ENCODE results near the gene ZNF100.
"Not testable (repeated sequence)": the region's sequence is repeated elsewhere in the genome, so short reads cannot be mapped to it uniquely, and the experiment has no call there.

The ZNF100 gene

GRCh38 chr19:21767065-21767800 lies at the start of gene ZNF100:
TSS of gene ZNF100 (minus strand) at chr19:21767579. CDS start at chr19:21767429, 150 bp downstream.
- peak; percentile 70 for DNase-seq (ENCODE audit: low read depth)

- no peak for DNase-seq (ENCODE audit: low read depth)
Observed at GRCh38 chr19:21812448-21812847, 45.1 kb upstream of the ZNF100 start.

DNA sequence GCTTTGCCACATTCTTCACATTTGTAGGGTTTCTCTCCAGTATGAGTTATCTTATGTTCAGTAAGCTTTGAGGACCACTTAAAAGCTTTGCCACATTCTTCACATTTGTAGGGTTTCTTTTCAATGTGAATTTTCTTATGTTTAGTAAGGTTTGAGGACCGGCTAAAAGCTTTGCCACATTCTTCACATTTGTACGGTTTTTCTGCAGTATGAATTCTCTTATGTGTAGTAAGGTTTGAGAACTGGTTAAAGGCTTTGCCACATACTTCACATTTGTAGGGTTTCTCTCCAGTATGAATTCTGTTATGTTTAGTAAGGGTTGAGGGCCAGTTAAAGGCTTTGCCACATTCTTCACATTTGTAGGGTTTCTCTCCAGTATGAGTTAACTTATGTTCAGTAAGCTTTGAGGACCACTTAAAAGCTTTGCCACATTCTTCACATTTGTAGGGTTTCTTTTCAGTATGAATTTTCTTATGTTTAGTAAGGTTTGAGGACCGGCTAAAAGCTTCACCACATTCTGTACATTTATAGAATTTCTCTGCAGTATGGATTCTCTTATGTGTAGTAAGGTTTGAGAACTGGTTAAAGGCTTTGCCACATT lies 41.1 kb upstream of the ZNF100 start:
- not testable (repeated sequence) for DNase-seq (ENCODE audit: low read depth)

DNA sequence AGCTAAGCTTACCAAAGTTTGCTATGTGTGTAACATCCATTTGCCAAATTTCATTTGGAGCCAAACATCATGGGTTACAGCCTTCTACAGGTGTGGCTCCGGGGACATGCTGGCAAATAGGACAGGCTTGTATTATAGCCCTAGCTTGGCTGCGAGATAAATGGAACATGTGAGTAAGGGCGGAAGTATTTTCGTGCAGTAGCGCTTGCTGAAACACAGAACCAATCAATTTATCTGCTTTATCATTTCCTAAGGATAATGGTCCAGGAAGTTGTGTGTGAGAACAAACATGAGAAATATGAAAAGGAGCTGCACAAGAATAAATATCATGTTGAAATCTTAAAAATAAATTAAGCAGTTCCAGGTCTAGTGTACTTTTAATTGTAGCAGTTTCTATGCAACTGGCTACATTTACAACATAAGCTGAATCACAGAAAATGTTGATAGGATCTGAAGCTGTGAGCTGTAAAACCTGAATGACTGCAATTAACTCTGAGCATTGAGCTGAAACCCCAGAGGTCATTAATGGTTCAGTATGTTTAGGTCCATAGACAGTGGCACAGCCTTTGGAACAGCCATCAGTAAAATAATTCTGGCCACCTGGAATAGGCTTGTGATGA lies 22.2 kb upstream of the ZNF100 start:
- DNase-seq (ENCODE audit: low read depth): no peak

GRCh38 chr19:21786936-21787335 lies 19.6 kb upstream of the ZNF100 start:
- DNase-seq (ENCODE audit: low read depth): no peak

GRCh38 chr19:21775792-21776191 lies 8.4 kb upstream of the ZNF100 start:
- DNase-seq (ENCODE audit: low read depth): not testable (repeated sequence)

DNA sequence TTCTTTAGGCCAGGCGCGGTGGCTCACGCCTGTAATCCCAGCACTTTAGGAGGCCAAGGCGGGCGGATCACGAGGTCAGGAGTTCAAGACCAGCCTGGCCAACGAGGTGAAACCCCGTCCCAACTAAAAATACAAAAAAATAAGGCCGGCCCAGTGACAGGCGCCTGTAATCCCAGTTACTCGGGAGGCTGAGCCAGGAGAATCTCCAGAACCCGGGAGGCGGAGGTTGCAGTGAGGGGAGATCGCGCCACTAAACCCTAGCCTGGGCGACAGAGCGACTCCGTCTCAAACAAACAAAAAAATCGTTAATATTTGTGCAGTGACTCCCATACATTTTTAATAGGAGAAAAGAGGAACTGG lies 694 bp downstream of the ZNF100 start:
- DNase-seq (ENCODE audit: low read depth): not testable (repeated sequence)

GRCh38 chr19:21765151-21765550 lies 2.2 kb downstream of the ZNF100 start:
- no peak for DNase-seq (ENCODE audit: low read depth)

DNA sequence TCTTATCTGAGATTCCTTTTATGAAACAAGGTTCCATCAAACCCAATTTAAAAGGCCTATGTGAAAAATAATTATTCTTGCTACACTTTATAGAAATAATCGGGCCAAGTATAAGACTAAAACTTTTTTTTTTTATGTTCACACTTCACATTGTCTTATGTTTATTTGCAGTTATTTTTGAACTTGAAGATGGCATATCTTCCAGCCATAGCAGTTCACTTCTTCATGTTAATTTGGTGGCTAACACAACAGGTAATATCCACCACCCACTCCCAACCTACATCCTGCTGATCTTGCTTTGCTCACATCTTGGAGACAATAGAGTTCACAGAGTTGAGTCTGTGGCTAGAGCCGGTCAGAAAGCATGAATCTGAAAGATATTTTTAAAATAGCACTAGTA lies 5.8 kb downstream of the ZNF100 start:
- DNase-seq (ENCODE audit: low read depth): not testable (repeated sequence)

- DNase-seq (ENCODE audit: low read depth): no peak
Observed at GRCh38 chr19:21758296-21758695, 9.1 kb downstream of the ZNF100 start.

DNA sequence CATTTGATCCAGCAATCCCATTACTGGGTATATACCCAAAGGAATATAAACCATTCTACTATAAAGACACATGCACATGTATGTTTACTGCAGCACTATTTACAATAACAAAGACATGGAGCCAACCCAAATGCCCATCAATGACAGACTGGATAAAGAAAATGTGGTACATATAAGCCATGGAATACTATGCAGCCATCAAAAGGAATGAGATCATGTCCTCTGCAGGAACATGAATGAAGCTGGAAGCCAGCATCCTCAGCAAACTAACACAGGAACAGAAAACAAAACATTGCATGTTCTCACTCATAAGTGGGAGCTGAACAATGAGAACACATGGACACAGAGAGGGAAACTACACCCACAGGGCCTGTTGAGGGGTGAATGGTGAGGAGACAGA lies 11.8 kb downstream of the ZNF100 start:
- not testable (repeated sequence) for DNase-seq (ENCODE audit: low read depth)

GRCh38 chr19:21751384-21751783 lies 16.0 kb downstream of the ZNF100 start:
- no peak for DNase-seq (ENCODE audit: low read depth)

DNA sequence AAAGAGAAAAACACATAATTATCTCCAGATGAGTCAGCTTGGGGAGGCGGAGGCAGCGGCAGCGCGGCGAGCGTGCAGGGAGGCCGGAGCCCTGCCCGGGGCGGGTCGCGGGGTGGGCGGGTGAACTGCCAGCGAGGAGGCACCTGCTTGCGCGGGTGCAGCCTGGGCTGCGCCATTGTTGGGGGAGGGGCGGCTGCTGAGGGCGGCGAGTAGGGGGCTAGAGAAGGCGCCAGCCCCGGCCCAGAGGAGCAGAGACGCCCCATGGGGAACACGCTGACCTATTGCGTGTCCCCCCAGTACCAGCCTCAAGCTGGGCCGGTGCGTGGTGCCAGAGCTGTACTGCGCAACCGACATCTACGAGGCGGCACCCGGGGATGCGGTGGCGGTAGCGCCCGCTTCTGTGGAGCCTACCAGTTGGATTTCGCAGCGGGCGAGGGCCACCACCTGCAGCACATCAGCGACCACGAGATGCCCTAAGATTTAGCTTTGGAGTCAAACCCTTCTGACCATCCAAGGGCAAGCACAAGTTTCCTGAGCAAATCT lies 16.7 kb downstream of the ZNF100 start:
- DNase-seq (ENCODE audit: low read depth): no peak

DNA sequence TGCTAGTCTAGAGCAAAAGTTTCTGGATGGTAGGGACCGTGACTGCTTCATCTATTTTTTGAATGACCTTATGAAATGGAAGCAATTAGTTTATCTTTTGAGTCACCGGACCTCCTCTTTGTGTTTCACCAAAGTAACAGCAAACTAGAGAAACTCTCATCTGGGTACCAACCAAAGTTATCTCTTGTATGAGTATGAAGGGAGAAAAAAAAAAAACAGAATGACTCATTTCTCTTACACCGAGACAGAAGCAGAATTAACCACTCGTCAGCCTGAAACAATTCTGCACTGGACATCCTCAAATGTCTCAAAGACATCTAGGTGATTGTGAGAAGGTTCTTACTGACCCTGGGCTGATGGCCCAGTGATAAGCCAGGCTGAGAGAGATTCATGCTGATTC lies 18.3 kb downstream of the ZNF100 start:
- no peak for DNase-seq (ENCODE audit: low read depth)

DNA sequence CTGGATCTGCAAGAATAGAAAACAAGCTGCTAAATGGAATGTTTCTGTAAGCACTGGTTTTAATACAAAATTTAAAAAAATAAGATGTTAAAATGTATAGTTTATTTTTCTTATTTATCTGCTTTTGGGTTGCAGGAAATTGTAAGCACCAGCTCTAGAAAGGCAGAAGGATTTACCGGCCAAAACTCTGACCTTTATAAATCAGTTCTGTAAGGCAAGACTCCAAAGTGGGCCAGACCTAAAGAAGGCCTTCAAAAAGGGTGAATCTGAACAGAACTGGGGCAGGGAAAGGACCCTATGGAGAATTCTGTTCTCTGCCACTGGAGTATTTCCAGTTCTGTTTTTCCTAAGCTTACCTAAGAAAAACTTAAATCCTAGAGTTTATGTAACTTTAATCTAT lies 19.3 kb downstream of the ZNF100 start:
- no peak for DNase-seq (ENCODE audit: low read depth)

- no peak for DNase-seq (ENCODE audit: low read depth)
Observed at GRCh38 chr19:21740559-21740958, 26.8 kb downstream of the ZNF100 start.

DNA sequence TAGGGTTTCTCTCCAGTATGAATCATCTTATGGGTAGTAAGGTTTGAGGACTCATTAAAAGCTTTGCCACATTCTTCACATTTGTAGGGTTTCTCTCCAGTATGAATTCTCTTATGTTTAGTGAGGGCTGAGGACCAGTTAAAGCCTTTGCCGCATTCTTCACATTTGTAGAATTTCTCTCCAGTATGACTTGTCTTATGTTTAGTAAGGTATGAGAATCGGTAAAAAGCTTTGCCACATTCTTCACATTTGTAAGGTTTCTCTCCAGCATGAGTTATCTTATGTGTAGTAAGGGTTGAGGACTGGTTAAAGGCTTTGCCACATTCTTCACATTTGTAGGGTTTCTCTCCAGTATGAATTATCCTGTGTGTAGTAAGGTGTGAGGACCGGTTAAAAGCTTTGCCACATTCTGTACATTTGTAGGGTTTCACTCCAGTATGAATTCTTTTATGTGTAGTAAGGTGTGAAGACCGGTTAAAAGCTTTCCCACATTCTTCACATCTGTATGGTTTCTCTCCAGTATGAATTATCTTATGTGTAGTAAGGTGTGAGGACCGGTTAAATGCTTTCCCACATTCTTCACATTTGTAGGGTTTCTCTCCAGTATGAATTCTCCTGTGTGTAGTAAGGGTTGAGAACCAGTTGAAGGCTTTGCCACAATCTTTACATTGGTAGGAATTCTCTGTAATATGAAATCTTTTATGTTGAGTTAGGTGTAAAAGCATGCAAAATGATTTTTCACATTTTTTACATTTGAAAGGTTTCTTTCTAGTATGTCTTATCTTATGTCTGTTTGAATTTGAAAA lies 40.2 kb downstream of the ZNF100 start:
- DNase-seq (ENCODE audit: low read depth): not testable (repeated sequence)

- no peak for DNase-seq (ENCODE audit: low read depth)
Observed at GRCh38 chr19:21713761-21714160, 53.6 kb downstream of the ZNF100 start.

DNA sequence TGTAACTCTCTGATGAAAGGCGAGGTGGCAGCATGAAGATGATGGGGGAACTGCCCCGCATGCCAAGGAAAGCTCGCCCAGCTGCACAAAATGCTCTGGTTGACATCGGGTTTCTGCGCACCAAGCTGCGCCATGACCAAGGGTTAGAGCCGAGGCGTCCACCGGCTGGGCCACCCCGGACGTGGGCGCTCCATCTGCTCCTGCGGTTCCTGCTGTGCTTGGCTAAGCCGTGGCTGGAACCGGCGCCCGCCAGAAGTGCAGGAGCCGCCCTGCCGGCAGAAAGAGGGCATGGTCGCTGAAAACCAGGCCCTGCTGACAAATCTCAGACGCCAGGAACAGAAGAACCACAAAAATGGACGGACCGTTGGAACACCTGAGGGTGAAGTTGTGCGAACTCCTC lies 57.9 kb downstream of the ZNF100 start:
- DNase-seq (ENCODE audit: low read depth): no peak

DNA sequence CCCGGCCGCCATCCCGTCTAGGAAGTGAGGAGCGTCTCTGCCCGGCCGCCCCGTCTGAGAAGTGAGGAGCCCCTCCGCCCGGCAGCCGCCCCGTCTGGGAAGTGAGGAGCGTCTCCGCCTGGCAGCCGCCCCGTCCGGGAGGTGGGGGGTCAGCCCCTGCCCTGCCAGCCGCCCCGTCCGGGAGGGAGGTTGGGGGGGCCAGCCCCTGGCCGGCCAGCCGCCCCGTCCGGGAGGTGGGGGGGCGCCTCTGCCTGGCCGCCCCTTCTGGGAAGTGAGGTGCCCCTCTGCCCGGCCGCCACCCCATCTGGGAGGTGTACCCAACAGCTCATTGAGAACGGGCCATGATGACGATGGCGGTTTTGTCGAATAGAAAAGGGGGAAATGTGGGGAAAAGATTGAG lies 59.5 kb downstream of the ZNF100 start:
- DNase-seq (ENCODE audit: low read depth): not testable (repeated sequence)

DNA sequence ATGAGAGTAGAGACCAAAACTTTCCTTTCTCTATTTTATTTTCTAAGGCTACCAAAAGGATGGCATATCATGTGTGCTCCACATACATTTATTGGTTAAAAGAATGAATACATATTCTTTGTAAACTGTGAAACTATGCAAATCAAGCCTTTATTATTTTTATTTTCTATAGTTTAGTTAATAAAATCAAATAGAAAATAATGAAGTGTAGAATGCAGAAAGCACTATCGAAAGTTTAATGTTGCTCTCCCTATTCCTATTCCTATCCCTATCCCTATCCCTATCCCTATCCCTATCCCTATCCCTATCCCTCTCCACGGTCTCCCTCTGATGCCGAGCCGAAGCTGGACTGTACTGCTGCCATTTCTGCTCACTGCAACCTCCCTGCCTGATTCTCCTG lies 60.3 kb downstream of the ZNF100 start:
- no peak for DNase-seq (ENCODE audit: low read depth)

DNA sequence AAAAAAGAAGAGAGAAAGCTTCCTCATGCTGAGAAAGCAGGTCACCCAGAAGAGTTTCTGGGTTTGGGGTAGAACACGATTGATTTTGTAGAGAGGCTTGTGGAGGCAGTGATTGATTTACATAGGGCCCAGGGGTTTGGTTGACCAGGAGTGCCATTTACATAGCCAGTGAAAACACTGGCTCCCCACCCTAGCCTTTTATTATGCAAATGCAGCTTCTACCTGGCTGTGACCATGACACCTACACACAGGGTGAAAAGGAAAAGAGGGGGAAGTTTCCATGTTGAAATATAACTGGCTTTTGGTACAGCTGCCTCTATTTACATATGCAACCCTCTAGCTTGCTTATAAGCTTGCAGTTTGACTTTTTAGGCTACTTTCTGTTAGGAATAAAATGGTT lies 62.0 kb downstream of the ZNF100 start:
- no peak for DNase-seq (ENCODE audit: low read depth)
